Activated CD4-positive, alpha-beta memory T cell treated with anti-CD3 and anti-CD28 coated beads for 36 hours (primary cell): ENCODE data around the gene TSPEAR. TPM values are rescaled to one million over a fixed set of nuclear protein-coding genes. Genes with fewer than 3 reads are reported as not detected.
"Not testable (repeated sequence)": the region's sequence is repeated elsewhere in the genome, so short reads cannot be mapped to it uniquely, and the experiment has no call there.

Experiments used
- CTCF ChIA-PET: fragments of 350-600 bp; sonication (Branson Sonifier 250); formaldehyde crosslinking; loops from one replicate; lab custom pipeline; 2021; ENCODE audit warnings: antibody characterized with exemption, inconsistent platforms; lab: Charles Lee
- POLR2A ChIA-PET: fragments of 350-600 bp; sonication (Branson Sonifier 250); formaldehyde crosslinking; loops from one replicate; lab custom pipeline; 2021; ENCODE audit warnings: antibody characterized with exemption; lab: Charles Lee
- DNase-seq: peaks from one replicate; pipeline ENCODE4 v3.0.0-alpha.2; 2020
- H3K27ac Mint-ChIP-seq: one replicate; pipeline ENCODE4 v1.8.0; 2021; ENCODE audit warnings: mixed read lengths
- H3K27me3 Mint-ChIP-seq: one replicate; pipeline ENCODE4 v1.8.0; 2021; ENCODE audit warnings: mixed read lengths
- H3K36me3 Mint-ChIP-seq: one replicate; pipeline ENCODE4 v1.8.0; 2021; ENCODE audit warnings: mixed read lengths
- H3K4me1 Mint-ChIP-seq: one replicate; pipeline ENCODE4 v1.8.0; 2021; ENCODE audit warnings: low read depth, mixed read lengths
- H3K4me3 Mint-ChIP-seq: one replicate; pipeline ENCODE4 v1.8.0; 2021; ENCODE audit warnings: mild to moderate bottlenecking, mixed read lengths
- H3K9me3 Mint-ChIP-seq: one replicate; pipeline ENCODE4 v1.8.0; 2021; ENCODE audit warnings: mixed read lengths
- intact Hi-C: fragments of 100-400 bp; cut with micrococcal nuclease; formaldehyde crosslinking; loops from one replicate; pipeline ENCODE4 v1.15.1; 2023
- total RNA-seq, 2 experiments: library from RNA; stranded (reverse); gene quantifications; one replicate each; pipeline ENCODE4 v1.2.3, GENCODE V29; 2021

The TSPEAR gene
- total RNA-seq, 2 experiments from 2014 or later = not detected

GRCh38 chr21:44610157-44610843 is 101.1 kb downstream of the TSPEAR start:
- POLR2A ChIA-PET, H3K27ac Mint-ChIP-seq, CTCF ChIA-PET, intact Hi-C loops, H3K27me3 Mint-ChIP-seq, H3K36me3 Mint-ChIP-seq, H3K4me3 Mint-ChIP-seq, H3K4me1 Mint-ChIP-seq, DNase-seq: not testable (repeated sequence)
- H3K9me3 Mint-ChIP-seq = peaks cover 29% of the 10 kb centered on the region

DNA sequence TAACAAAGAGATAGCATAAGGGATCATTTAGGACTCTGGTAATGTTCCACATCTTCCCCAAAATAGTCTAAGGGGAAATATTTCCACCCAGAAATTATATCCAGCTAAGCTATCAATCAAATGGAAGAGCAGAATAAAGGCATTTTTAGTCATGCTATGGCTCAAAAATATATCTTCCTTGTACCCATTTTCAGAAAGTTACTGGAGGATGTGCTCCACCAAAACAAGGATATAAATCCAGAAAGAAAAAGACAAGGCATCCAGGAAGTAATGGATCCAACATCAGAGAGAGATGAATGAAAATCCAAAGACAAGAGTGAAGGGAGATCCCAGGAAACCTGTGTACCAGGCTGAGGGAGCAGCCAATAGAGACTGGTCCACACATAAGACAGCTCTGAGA is 102.2 kb downstream of the TSPEAR start:
- intact Hi-C loops = no loop called here
- H3K9me3 Mint-ChIP-seq = peaks cover 29% of the 10 kb centered on the region
- no peak for DNase-seq
- no peaks in the 10 kb centered on the region for H3K4me1 Mint-ChIP-seq
- no peak overlapping the region for H3K4me3 Mint-ChIP-seq
- H3K27me3 Mint-ChIP-seq = no peaks in the 10 kb centered on the region
- CTCF ChIA-PET = no interaction called here
- H3K36me3 Mint-ChIP-seq = peaks cover 4% of the 10 kb centered on the region
- H3K27ac Mint-ChIP-seq = no peak overlapping the region
- POLR2A ChIA-PET = no interaction called here

DNA sequence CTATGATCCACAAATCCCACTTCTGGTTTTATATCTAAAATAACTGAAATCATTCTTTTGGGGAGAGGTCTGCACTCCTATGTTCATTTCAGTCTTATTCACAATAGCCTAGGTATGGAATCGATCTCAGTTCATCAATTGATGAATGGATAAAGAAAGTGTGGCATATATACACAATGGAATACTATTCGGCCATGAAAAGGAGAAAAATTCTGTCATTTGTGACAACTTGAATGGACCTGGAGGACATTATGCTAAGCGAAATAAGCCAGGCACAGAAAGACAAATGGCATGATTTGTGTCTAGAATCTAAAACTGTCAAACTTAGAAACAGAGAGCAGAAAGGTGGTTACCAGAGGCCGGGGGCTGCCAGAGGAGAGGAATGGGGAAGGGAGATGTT is 104.9 kb downstream of the TSPEAR start:
- peaks cover 4% of the 10 kb centered on the region for H3K36me3 Mint-ChIP-seq
- ChIA-PET CTCF (no interaction called here), POLR2A (no interaction called here)
- no peak overlapping the region for H3K4me3 Mint-ChIP-seq
- intact Hi-C loops = no loop called here
- DNase-seq = no peak
- H3K27ac Mint-ChIP-seq = no peak overlapping the region
- H3K9me3 Mint-ChIP-seq = peaks cover 27% of the 10 kb centered on the region
- H3K4me1 Mint-ChIP-seq = no peaks in the 10 kb centered on the region
- H3K27me3 Mint-ChIP-seq = no peaks in the 10 kb centered on the region

- peaks cover 3% of the 10 kb centered on the region for H3K9me3 Mint-ChIP-seq
- H3K4me1 Mint-ChIP-seq = no peaks in the 10 kb centered on the region
- no peak overlapping the region for H3K4me3 Mint-ChIP-seq
- H3K36me3 Mint-ChIP-seq = no peaks in the 10 kb centered on the region
- no peak for DNase-seq
- H3K27me3 Mint-ChIP-seq = no peaks in the 10 kb centered on the region
- no peak overlapping the region for H3K27ac Mint-ChIP-seq
- ChIA-PET POLR2A (no interaction called here), CTCF (no interaction called here)
- intact Hi-C loops = no loop called here
These were observed 107.5 kb downstream of the TSPEAR start for GRCh38 chr21:44603911-44604310.

GRCh38 chr21:44603109-44603875 is 108.1 kb downstream of the TSPEAR start:
- no peak for DNase-seq
- Mint-ChIP-seq H3K9me3 (peaks cover 4% of the 10 kb centered on the region), H3K36me3 (no peaks in the 10 kb centered on the region), H3K27me3 (no peaks in the 10 kb centered on the region), H3K4me1 (no peaks in the 10 kb centered on the region), H3K27ac (no peak overlapping the region), H3K4me3 (no peak overlapping the region)
- CTCF ChIA-PET = no interaction called here
- POLR2A ChIA-PET = no interaction called here
- intact Hi-C loops = no loop called here

GRCh38 chr21:44602463-44602850 is 108.9 kb downstream of the TSPEAR start:
- H3K27me3 Mint-ChIP-seq = no peaks in the 10 kb centered on the region
- no peaks in the 10 kb centered on the region for H3K36me3 Mint-ChIP-seq
- no peak for DNase-seq
- ChIA-PET POLR2A (no interaction called here), CTCF (no interaction called here)
- peaks cover 4% of the 10 kb centered on the region for H3K9me3 Mint-ChIP-seq
- H3K4me3 Mint-ChIP-seq = no peak overlapping the region
- no peak overlapping the region for H3K27ac Mint-ChIP-seq
- intact Hi-C loops = no loop called here
- no peaks in the 10 kb centered on the region for H3K4me1 Mint-ChIP-seq

DNA sequence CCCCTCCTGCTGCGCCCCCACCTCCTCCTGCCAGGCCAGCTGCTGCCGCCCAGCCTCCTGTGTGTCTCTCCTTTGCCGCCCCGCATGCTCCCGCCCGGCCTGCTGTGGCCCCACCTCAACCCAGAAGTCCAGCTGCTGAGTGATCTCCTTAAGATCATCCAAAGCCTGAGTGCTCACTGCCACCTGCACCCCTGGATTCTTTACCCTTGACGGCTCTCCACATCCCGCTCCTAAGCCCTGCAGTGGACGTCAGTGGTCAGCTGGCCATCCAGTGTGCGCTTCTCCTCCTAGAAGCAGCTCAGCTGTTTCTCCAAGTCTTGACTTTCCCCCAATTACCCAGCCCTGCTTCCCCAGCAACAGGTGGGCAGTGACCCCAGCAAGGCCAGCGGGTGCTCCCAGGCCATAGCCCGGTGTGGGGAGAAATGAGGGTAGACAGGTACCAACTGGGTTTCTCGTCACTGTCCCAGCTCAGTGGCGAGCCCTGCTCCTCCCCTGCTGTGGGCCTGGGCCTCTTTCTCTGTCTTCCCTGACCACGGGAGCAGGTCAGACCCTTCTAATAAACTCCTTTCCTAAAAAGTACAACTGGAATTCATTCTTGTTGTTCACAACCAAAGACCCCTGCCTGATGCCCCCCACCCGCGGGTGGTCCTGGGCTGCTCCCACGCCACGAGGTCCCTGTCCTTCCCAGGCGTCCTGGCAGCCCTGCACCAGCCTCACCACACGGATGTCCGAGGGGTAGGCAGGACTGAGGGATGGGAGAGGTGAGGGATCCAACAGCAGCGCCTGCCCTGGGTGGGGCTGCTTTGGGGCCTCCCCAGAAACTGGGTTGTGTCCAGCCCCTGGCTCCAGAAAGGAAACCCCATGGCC is 109.5 kb downstream of the TSPEAR start:
- no peak overlapping the region for H3K27ac Mint-ChIP-seq
- intact Hi-C loops = no loop called here
- H3K27me3 Mint-ChIP-seq = no peaks in the 10 kb centered on the region
- no peaks in the 10 kb centered on the region for H3K4me1 Mint-ChIP-seq
- ChIA-PET CTCF (no interaction called here), POLR2A (no interaction called here)
- peaks cover 4% of the 10 kb centered on the region for H3K9me3 Mint-ChIP-seq
- no peak overlapping the region for H3K4me3 Mint-ChIP-seq
- DNase-seq = no peak
- H3K36me3 Mint-ChIP-seq = no peaks in the 10 kb centered on the region

DNA sequence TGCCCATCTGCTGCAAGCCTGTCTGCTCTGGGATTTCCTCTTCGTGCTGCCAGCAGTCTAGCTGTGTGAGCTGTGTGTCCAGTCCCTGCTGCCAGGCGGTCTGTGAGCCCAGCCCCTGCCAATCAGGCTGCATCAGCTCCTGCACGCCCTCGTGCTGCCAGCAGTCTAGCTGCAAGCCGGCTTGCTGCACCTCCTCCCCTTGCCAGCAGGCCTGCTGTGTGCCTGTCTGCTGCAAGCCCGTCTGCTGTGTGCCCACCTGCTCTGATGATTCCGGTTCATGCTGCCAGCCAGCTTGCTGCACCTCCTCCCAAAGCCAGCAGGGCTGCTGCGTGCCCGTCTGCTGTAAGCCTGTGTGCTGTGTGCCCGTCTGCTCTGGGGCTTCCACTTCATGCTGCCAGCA is 110.3 kb downstream of the TSPEAR start:
- H3K4me1 Mint-ChIP-seq, CTCF ChIA-PET, DNase-seq, H3K9me3 Mint-ChIP-seq, intact Hi-C loops, H3K27ac Mint-ChIP-seq, H3K36me3 Mint-ChIP-seq, H3K4me3 Mint-ChIP-seq, H3K27me3 Mint-ChIP-seq, POLR2A ChIA-PET: not testable (repeated sequence)

GRCh38 chr21:44600118-44600978 is 111.0 kb downstream of the TSPEAR start, which contains the start of gene KRTAP10-7:
KRTAP10-7 (plus strand) TSS chr21:44600597; CDS start chr21:44600622, 25 bp downstream.
- CTCF ChIA-PET, DNase-seq, POLR2A ChIA-PET: not testable (repeated sequence)

DNA sequence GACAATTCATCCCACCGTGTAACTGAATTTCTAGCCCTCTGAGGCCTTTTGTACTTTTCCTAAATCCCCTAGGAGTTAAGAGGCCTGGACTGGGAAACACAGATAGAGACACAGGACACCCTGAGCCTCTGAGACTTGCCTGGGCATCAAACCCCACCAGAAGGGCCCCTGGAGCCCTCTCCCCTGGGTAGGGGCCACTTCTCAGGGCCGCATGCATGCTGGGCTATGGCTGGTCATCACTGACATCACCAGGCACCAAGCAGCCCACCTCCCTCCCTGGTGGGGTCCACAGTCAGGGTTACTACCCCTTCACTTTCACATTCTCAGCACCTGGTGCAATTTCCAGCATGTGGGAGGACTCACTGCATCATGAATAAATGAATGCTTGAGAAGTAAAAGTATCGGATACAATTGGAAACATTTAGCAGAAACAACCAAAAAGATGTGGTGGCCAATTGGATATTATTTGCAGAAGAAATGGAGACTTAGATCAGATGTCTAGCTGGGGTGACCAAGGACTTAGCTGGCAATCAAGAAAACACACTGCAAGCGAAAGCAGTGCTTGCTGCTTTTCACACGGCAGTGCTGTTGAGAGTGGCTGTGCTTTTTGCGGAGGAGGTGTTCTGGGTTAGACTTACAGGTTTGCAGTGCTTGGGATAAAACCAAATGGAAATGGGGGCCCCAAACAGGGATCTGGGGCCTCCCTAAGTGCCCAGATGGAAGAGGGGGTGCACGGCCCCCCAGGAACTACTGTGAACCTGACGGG is 111.9 kb downstream of the TSPEAR start:
- ChIA-PET CTCF (no interaction called here), POLR2A (no interaction called here)
- no peaks in the 10 kb centered on the region for H3K36me3 Mint-ChIP-seq
- no peaks in the 10 kb centered on the region for H3K27me3 Mint-ChIP-seq
- no peaks in the 10 kb centered on the region for H3K4me1 Mint-ChIP-seq
- H3K4me3 Mint-ChIP-seq = no peak overlapping the region
- H3K27ac Mint-ChIP-seq = no peak overlapping the region
- DNase-seq = no peak
- intact Hi-C loops = no loop called here
- H3K9me3 Mint-ChIP-seq = peaks cover 2% of the 10 kb centered on the region

More at GRCh38 chr21:44600118-44600978, 111.0 kb downstream of the TSPEAR start, which contains the start of gene KRTAP10-7:
- H3K4me3 Mint-ChIP-seq, H3K4me1 Mint-ChIP-seq, H3K27me3 Mint-ChIP-seq, intact Hi-C loops, H3K27ac Mint-ChIP-seq, H3K9me3 Mint-ChIP-seq, H3K36me3 Mint-ChIP-seq: not testable (repeated sequence)

DNA sequence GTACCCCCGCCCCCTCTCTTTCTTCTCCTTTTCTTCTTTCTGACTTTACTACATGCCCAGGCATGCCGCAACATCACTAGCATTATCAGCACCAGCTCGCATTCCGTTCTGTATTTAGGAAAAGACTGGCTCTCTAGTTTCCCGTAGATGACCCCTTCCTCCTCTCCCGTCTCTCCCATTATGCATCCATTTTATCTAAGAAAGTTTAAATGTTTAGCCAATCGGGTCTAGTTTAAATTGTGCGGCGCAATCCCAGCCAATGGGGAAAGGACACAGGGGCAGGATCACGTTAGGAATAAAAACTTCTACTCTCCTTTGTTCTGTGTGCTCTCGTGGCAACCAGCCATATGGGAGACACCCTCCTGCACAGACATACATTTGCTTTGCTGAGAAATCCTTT is 113.3 kb downstream of the TSPEAR start:
- Mint-ChIP-seq H3K36me3 (no peaks in the 10 kb centered on the region), H3K4me3 (no peak overlapping the region), H3K27ac (no peak overlapping the region), H3K4me1 (no peaks in the 10 kb centered on the region), H3K9me3 (peaks cover 2% of the 10 kb centered on the region), H3K27me3 (no peaks in the 10 kb centered on the region)
- ChIA-PET CTCF (no interaction called here), POLR2A (no interaction called here)
- intact Hi-C loops = no loop called here
- DNase-seq = no peak
